Measurements from ENCODE around the gene ZNF664. TPM values are rescaled to one million over a fixed set of nuclear protein-coding genes. Genes with fewer than 3 reads are reported as not detected.

Gene ZNF664
- total RNA-seq, 2 donors from 2014 or later, result 53.1 to 56.2 TPM

Other genes starting within 250 kb of the ZNF664 start
- under 1 TPM in 1 of 2 donors, not detected in 1; 0.11 TPM for gene DNAH10, start 210.9 kb upstream of the ZNF664 start, total RNA-seq
- 10 to 100 TPM; 34.4 to 39.2 TPM for gene CCDC92, start 384 bp upstream of the ZNF664 start, total RNA-seq

All from right atrium auricular region (tissue), 2 donors.